ENCODE results near the gene ATP2B3. TPM values are rescaled to one million over a fixed set of nuclear protein-coding genes. Genes with fewer than 3 reads are reported as not detected.
A peak's percentile ranks its signal among the peaks of the same experiment; 100 is the strongest.

The ATP2B3 gene
- total RNA-seq, 4 donors from 2014 or later, result not detected

- TF ChIP-seq, protein P1, sequence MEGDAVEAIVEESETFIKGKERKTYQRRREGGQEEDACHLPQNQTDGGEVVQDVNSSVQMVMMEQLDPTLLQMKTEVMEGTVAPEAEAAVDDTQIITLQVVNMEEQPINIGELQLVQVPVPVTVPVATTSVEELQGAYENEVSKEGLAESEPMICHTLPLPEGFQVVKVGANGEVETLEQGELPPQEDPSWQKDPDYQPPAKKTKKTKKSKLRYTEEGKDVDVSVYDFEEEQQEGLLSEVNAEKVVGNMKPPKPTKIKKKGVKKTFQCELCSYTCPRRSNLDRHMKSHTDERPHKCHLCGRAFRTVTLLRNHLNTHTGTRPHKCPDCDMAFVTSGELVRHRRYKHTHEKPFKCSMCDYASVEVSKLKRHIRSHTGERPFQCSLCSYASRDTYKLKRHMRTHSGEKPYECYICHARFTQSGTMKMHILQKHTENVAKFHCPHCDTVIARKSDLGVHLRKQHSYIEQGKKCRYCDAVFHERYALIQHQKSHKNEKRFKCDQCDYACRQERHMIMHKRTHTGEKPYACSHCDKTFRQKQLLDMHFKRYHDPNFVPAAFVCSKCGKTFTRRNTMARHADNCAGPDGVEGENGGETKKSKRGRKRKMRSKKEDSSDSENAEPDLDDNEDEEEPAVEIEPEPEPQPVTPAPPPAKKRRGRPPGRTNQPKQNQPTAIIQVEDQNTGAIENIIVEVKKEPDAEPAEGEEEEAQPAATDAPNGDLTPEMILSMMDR (IDR thresholded peaks at IDR 0.05 in 4 of 5, conservative IDR thresholded peaks at IDR 0.05 in 1 of 5), result no peak
- H3K4me1 ChIP-seq, result no peaks in the 10 kb centered on the region
- ATAC-seq (no peak), DNase-seq (no peak)
- in situ Hi-C loops (cut with MboI; ENCODE audit: low sequenced_read_pairs in 4 of 4), result no loop called here
- intact Hi-C loops (cut with DNase I; ENCODE audit: low total_unique reads), result no loop called here
- no peaks in the 10 kb centered on the region for H3K36me3 ChIP-seq
- H3K4me3 ChIP-seq, result no peak overlapping the region
- H3K9me3 ChIP-seq, result no peaks in the 10 kb centered on the region
- no peaks in the 10 kb centered on the region for H3K27me3 ChIP-seq
- no peak overlapping the region for H3K27ac ChIP-seq
Observed at GRCh38 chrX:153560466-153560865, 43.0 kb downstream of the ATP2B3 start.

GRCh38 chrX:153561337-153561736 lies 43.9 kb downstream of the ATP2B3 start:
- no peak for ATAC-seq
- intact Hi-C loops (cut with DNase I; ENCODE audit: low total_unique reads) (no loop called here), in situ Hi-C loops (cut with MboI; ENCODE audit: low sequenced_read_pairs in 4 of 4) (no loop called here)

DNA sequence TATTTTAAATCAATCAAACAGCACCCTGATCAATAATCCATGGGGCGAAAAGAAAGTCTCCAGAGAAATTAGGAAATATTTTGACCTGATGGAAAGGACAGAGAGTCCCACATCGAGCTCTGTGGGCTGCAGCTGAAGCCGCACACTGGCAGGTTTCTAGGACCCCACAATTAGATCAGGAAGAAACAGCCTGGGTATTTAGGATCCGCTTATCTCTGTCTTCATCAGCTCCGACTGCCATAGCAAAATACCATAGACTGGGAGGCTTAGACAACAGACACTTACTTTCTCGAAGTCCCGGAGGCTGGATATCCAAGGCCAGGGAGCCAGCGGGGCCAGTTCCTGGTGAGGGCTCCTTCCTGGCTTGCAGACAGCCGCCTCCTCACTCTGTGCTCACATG lies 45.1 kb downstream of the ATP2B3 start:
- TF ChIP-seq, protein P1 (IDR thresholded peaks at IDR 0.05 in 4 of 5, conservative IDR thresholded peaks at IDR 0.05 in 1 of 5), result no peak
- no peak for TF ChIP-seq POLR2A (IDR thresholded peaks at IDR 0.05)
- H3K4me3 ChIP-seq, result no peak overlapping the region
- H3K27me3 ChIP-seq, result no peaks in the 10 kb centered on the region
- intact Hi-C loops (cut with DNase I; ENCODE audit: low total_unique reads) (no loop called here), in situ Hi-C loops (cut with MboI; ENCODE audit: low sequenced_read_pairs in 4 of 4) (no loop called here)
- no peaks in the 10 kb centered on the region for H3K36me3 ChIP-seq
- DNase-seq, result no peak
- no peaks in the 10 kb centered on the region for H3K4me1 ChIP-seq
- H3K27ac ChIP-seq, result no peak overlapping the region
- ATAC-seq, result no peak
- no peaks in the 10 kb centered on the region for H3K9me3 ChIP-seq

More at GRCh38 chrX:153561337-153561736, 43.9 kb downstream of the ATP2B3 start:
- H3K27ac ChIP-seq, result no peak overlapping the region
- no peak for DNase-seq
- TF ChIP-seq, protein P1 (IDR thresholded peaks at IDR 0.05 in 4 of 5, conservative IDR thresholded peaks at IDR 0.05 in 1 of 5), result no peak
- TF ChIP-seq POLR2A (IDR thresholded peaks at IDR 0.05), result no peak
- H3K27me3 ChIP-seq, result no peaks in the 10 kb centered on the region
- no peak overlapping the region for H3K4me3 ChIP-seq
- no peaks in the 10 kb centered on the region for H3K9me3 ChIP-seq
- no peaks in the 10 kb centered on the region for H3K4me1 ChIP-seq
- H3K36me3 ChIP-seq, result no peaks in the 10 kb centered on the region

DNA sequence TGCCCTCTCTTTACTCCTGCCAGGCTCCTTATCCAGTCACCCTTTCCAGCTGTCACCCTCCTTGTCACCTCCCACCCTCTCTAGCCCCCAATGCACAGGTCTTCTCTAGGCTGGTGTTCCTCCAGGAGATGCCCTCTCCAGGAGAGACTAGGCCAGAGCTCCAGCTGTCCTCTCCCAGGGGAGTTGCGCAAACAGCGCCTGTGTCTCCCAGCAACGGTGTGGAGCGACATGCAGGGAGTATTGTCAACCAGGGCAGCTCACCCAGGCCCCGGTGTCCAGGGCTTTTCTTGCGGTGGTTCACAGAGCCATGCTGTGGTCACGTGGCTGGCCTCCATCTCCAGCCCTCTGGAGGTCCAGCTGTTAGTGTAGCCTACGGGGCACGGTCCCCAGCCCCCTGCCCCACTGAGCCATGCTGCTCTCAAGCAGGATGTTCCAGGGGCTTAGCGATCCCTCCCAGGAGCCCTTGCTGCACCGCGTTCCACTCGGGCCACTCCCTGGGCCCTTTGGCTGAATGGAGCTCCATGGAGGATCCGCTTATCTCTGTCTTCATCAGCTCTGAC lies 46.7 kb downstream of the ATP2B3 start:
- H3K9me3 ChIP-seq, result no peaks in the 10 kb centered on the region
- no peak overlapping the region for H3K27ac ChIP-seq
- TF ChIP-seq, protein P1 (IDR thresholded peaks at IDR 0.05 in 4 of 5, conservative IDR thresholded peaks at IDR 0.05 in 1 of 5), result no peak
- no peak for TF ChIP-seq POLR2A (IDR thresholded peaks at IDR 0.05)
- no peaks in the 10 kb centered on the region for H3K27me3 ChIP-seq
- intact Hi-C loops (cut with DNase I; ENCODE audit: low total_unique reads), result no loop called here
- H3K36me3 ChIP-seq, result no peaks in the 10 kb centered on the region
- ATAC-seq, result no peak
- DNase-seq, result peak in 1 of 2 donors; percentile 41
- in situ Hi-C loops (cut with MboI; ENCODE audit: low sequenced_read_pairs in 4 of 4), result no loop called here
- no peak overlapping the region for H3K4me3 ChIP-seq
- H3K4me1 ChIP-seq, result no peaks in the 10 kb centered on the region
